ENCODE measurements around the gene STK11.

Gene STK11

GRCh38 chr19:1265615-1266128 is 60.1 kb downstream of the STK11 start:
- CTCF ChIA-PET, result interaction anchor here (1.7 to 10.3 kb wide), 3 partner anchors 11 to 21 kb away, joined by 4 to 116 read pairs (median 6); no protein-coding TSS in a partner anchor
- peak overlapping the region; percentile 100 for H3K27ac ChIP-seq
- TF ChIP-seq, protein P1, sequence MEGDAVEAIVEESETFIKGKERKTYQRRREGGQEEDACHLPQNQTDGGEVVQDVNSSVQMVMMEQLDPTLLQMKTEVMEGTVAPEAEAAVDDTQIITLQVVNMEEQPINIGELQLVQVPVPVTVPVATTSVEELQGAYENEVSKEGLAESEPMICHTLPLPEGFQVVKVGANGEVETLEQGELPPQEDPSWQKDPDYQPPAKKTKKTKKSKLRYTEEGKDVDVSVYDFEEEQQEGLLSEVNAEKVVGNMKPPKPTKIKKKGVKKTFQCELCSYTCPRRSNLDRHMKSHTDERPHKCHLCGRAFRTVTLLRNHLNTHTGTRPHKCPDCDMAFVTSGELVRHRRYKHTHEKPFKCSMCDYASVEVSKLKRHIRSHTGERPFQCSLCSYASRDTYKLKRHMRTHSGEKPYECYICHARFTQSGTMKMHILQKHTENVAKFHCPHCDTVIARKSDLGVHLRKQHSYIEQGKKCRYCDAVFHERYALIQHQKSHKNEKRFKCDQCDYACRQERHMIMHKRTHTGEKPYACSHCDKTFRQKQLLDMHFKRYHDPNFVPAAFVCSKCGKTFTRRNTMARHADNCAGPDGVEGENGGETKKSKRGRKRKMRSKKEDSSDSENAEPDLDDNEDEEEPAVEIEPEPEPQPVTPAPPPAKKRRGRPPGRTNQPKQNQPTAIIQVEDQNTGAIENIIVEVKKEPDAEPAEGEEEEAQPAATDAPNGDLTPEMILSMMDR (conservative IDR thresholded peaks at IDR 0.05; ENCODE audit: low read depth), result no peak
- POLR2A ChIA-PET (ENCODE audit: low non-redundant PET), result interaction anchor here (0.5 to 1.4 kb wide), 4 partner anchors 13 to 759 kb away, joined by 3 to 14 read pairs (median 3); partner anchors contain the start of gene ATP5F1D
- DNase-seq (ENCODE audit: low spot score), result peak; percentile 38

GRCh38 chr19:1266129-1266915 is 60.7 kb downstream of the STK11 start:
- ChIA-PET POLR2A (ENCODE audit: low non-redundant PET) (interaction anchor here (0.6 to 1.4 kb wide), 4 partner anchors 10 to 22 kb away, joined by 3 to 14 read pairs (median 8); no protein-coding TSS in a partner anchor), CTCF (interaction anchor here (0.6 to 10.3 kb wide), 5 partner anchors 11 to 174 kb away, joined by 4 to 116 read pairs (median 6); no protein-coding TSS in a partner anchor)
- peak overlapping the region; percentile 100 for H3K27ac ChIP-seq
- TF ChIP-seq, protein P1 (conservative IDR thresholded peaks at IDR 0.05; ENCODE audit: low read depth), result no peak
- peak; percentile 90 for DNase-seq (ENCODE audit: low spot score)

- TF ChIP-seq, protein P1 (conservative IDR thresholded peaks at IDR 0.05; ENCODE audit: low read depth), result peak; percentile 94
- ChIA-PET CTCF (interaction anchor here (1.7 to 10.3 kb wide), 3 partner anchors 12 to 22 kb away, joined by 6 to 116 read pairs (median 9); no protein-coding TSS in a partner anchor), POLR2A (ENCODE audit: low non-redundant PET) (interaction anchor here (0.6 to 1.4 kb wide), 4 partner anchors 11 to 23 kb away, joined by 3 to 14 read pairs (median 8); no protein-coding TSS in a partner anchor)
- DNase-seq (ENCODE audit: low spot score), result no peak
- H3K27ac ChIP-seq, result peak overlapping the region; percentile 100
Measured at GRCh38 chr19:1266916-1267476, 61.4 kb downstream of the STK11 start.

- ChIA-PET POLR2A (ENCODE audit: low non-redundant PET) (interaction anchor here (2.7 kb wide), 1 partner anchor 23 kb away, joined by 40 read pairs; no protein-coding TSS in a partner anchor), CTCF (interaction anchor here (0.7 to 10.3 kb wide), 5 partner anchors 12 to 27 kb away, joined by 3 to 116 read pairs (median 6); no protein-coding TSS in a partner anchor)
- H3K27ac ChIP-seq, result peak overlapping the region; percentile 100
- DNase-seq (ENCODE audit: low spot score), result no peak
- TF ChIP-seq, protein P1 (conservative IDR thresholded peaks at IDR 0.05; ENCODE audit: low read depth), result no peak
Measured at GRCh38 chr19:1267477-1268225, 62.1 kb downstream of the STK11 start.

DNA sequence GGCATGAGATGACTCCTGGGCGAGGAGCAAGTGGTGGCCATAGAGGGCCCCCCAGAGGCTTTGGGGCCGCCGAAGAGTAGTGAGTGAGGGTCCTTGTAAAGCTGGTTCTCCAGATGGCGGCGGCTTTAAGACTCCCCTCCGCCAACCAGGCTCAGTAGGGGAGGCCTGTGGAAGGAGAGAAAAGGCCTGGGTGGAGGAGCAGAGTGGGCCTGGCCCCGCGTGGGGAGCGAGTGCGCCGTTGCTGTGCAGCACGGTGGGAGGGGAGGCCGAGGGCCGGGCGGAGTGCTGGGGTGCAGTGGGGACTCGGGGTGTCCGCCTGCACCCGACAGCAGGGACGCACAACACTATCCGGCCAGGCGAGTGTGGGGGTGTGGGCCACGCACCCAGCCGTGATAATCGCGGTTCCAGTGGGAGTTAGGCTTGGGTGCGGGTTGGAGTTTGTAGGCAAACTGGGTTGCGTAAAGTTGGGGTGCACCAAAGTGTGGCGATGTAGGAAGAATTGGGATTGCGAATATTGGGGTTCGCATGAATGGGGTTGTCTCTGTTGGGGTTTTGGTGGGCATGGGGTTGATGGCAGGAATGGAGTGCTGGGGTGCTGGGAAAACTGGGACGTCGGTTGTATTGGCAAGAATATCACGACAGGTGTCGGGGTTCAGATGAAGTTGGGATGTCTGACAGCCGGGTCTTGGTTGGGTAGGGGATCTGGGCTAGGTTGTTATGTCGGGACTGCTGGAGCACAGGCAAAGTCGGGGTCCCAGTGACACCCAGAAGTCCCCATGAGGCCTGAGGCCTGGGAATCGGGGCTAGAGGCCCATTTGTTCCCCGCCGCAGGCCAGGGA is 62.9 kb downstream of the STK11 start:
- CTCF ChIA-PET, result interaction anchor here (0.7 to 10.3 kb wide), 3 partner anchors 20 to 28 kb away, joined by 3 to 116 read pairs (median 4); no protein-coding TSS in a partner anchor
- DNase-seq (ENCODE audit: low spot score), result no peak
- POLR2A ChIA-PET (ENCODE audit: low non-redundant PET), result interaction anchor here (0.5 to 2.7 kb wide), 8 partner anchors 15 to 81 kb away, joined by 3 to 40 read pairs (median 4); no protein-coding TSS in a partner anchor
- TF ChIP-seq, protein P1 (conservative IDR thresholded peaks at IDR 0.05; ENCODE audit: low read depth), result no peak
- H3K27ac ChIP-seq, result peak overlapping the region; percentile 100

All from RWPE1 (cell line).